Measurements from ENCODE around the gene SUB1.

SUB1 gene

DNA sequence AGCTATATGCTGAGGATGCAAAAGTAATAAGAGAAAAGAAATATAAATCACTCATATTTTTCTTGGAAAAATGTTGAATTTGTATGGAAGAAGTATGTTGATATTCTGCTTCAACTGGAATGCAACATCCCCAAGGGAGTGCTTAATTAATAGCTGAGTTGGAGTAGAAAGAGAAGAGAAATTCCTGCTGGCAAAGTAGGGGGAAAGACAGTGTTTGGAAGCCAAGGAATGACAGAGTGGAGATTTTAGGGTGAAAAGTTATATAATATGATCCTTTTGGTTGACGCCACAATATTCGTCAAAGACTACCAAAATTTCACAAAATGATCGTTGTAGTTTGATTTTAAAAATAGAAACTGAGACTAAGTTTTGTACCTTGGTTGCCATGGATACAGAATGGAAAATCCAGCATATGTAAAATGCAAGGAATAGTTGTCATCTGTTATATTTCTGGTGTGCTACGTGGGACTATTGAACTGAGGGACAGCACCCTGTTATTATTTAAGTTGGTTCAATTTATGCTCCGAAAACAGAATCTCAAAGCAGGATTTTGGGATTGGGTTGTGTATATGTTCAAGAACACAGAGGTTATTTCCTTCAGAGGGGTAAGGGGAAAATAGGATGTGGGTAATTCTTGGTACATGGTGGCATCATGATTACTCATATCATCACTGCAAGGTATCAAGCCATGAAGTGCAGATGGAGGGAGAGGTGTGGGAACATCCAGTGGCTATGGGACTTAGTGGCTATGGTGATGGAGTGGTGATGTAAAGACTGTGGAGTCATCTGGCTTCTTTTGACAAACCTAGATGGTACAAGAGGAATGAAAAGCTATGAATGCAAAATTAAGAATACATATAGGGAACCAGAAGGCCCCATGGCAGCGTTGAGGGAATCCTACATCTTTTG, 61.0 kb downstream of the SUB1 start:
- no peak for DNase-seq (ENCODE audit: low read depth)

GRCh38 chr5:32651088-32651487, 65.7 kb downstream of the SUB1 start:
- DNase-seq (ENCODE audit: low read depth) = no peak

- DNase-seq (ENCODE audit: low read depth) = no peak
These were observed 66.3 kb downstream of the SUB1 start for GRCh38 chr5:32651638-32652037.

All from stimulated activated CD8-positive, alpha-beta memory T cell treated with anti-CD3 and anti-CD28 coated beads, Interleukin-7, amount 100 ng/mL, for 24 hours (primary cell).